Prostate gland (tissue), 2 donors: ENCODE results near the gene GRIK5. TPM values are rescaled to one million over a fixed set of nuclear protein-coding genes. Genes with fewer than 3 reads are reported as not detected.
A peak's percentile ranks its signal among the peaks of the same experiment; 100 is the strongest.

ENCODE experiments used
- DNase-seq: peaks from one replicate; pipeline ENCODE4 v3.0.0-alpha.2; 2019; ENCODE audit warnings: low spot score
- H3K27ac ChIP-seq, 2 donors: fragments of 200-600 bp; sonication (generic); 2 replicates each; pipeline ENCODE4 v1.5.1; 2017 to 2019
- H3K27me3 ChIP-seq: fragments of 200-600 bp; sonication (generic); replicated peaks from 2 replicates; pipeline ENCODE4 v1.5.1; 2019; ENCODE audit not compliant: insufficient read depth
- H3K36me3 ChIP-seq, 2 donors: fragments of 200-600 bp; sonication (generic); 1 replicate in 1 of 2; 2 replicates in 1 of 2; pipeline versions ENCODE4 v1.5.1 to v1.8.1; 2017 to 2019
- H3K4me1 ChIP-seq: fragments of 200-600 bp; sonication (generic); replicated peaks from 2 replicates; pipeline ENCODE4 v1.5.1; 2019
- H3K4me3 ChIP-seq, 2 donors: fragments of 200-600 bp; sonication (generic); 2 replicates each; pipeline ENCODE4 v1.5.1; 2017 to 2019
- H3K9me3 ChIP-seq: fragments of 200-600 bp; sonication (generic); 2 replicates; pipeline ENCODE4 v1.5.1; 2017
- CTCF ChIP-seq, 4 experiments: fragments of 200-600 bp in 2 of 4; fragments of 450-650 bp in 2 of 4; sonication (generic) in 2 of 4; IDR thresholded peaks; 1 replicate in 3 of 4; 2 replicates in 1 of 4; pipeline ENCODE4 v1.5.1; 2016 to 2019; ENCODE audit warnings: antibody characterized with exemption in 4 of 4, mild to moderate bottlenecking in 2 of 4, moderate library complexity in 2 of 4
- POLR2A ChIP-seq: fragments of 450-650 bp; IDR thresholded peaks from one replicate; pipeline ENCODE4 v1.6.1; 2016; ENCODE audit warnings: antibody characterized with exemption, mild to moderate bottlenecking
- POLR2AphosphoS5 ChIP-seq: sonication (generic); formaldehyde crosslinking; IDR thresholded peaks from one replicate; pipeline ENCODE4 v1.6.1; 2017; ENCODE audit warnings: antibody characterized with exemption
- WGBS: methylation state at CpG from one replicate; pipeline ENCODE4 v1.1.5; 2018; 5-methylcytosine and 5-hydroxymethylcytosine counted together
- intact Hi-C: fragments of 100-400 bp; cut with DNase I; formaldehyde crosslinking; loops from one replicate; pipeline ENCODE4 v1.14.2; 2022
- total RNA-seq, 2 donors: library from RNA; depleted of rRNA; stranded (reverse); fragments of >200 nt; gene quantifications; one replicate each; pipeline ENCODE4 v1.1.0, GENCODE V29; 2016

Gene GRIK5
- total RNA-seq, 2 donors from 2014 or later: 1.3 to 25.2 TPM

- H3K9me3 ChIP-seq: no peaks in the 10 kb centered on the region
- DNase-seq: no peak
- peak overlapping the region; percentile 24 to 32 for H3K4me3 ChIP-seq
- H3K4me1 ChIP-seq: no peaks in the 10 kb centered on the region
- no peaks in the 10 kb centered on the region for H3K36me3 ChIP-seq
- TF ChIP-seq CTCF (IDR thresholded peaks at IDR 0.05) (no peak), POLR2AphosphoS5 (no peak), POLR2A (no peak)
- H3K27ac ChIP-seq: peak overlapping the region in 1 of 2 donors; percentile 26
- no peaks in the 10 kb centered on the region for H3K27me3 ChIP-seq
- intact Hi-C loops: no loop called here
- 12% methylated on average over 29 of the region's 29 CpGs for WGBS
Measured at GRCh38 chr19:42068756-42069571, 1.0 kb downstream of the GRIK5 start.

GRCh38 chr19:42068361-42068755 is 1.6 kb downstream of the GRIK5 start:
- 24% methylated on average over 8 of the region's 8 CpGs for WGBS
- no peak for TF ChIP-seq CTCF (IDR thresholded peaks at IDR 0.05)
- no peak for TF ChIP-seq POLR2A
- TF ChIP-seq POLR2AphosphoS5: no peak
- Histone ChIP-seq H3K4me1 (no peaks in the 10 kb centered on the region), H3K27me3 (no peaks in the 10 kb centered on the region), H3K27ac (no peak overlapping the region), H3K9me3 (no peaks in the 10 kb centered on the region), H3K4me3 (no peak overlapping the region), H3K36me3 (no peaks in the 10 kb centered on the region)
- intact Hi-C loops: no loop called here
- DNase-seq: no peak

- Histone ChIP-seq H3K4me3 (no peak overlapping the region), H3K27ac (no peak overlapping the region), H3K27me3 (no peaks in the 10 kb centered on the region), H3K9me3 (no peaks in the 10 kb centered on the region), H3K4me1 (no peaks in the 10 kb centered on the region), H3K36me3 (no peaks in the 10 kb centered on the region)
- DNase-seq: no peak
- TF ChIP-seq CTCF (IDR thresholded peaks at IDR 0.05) (no peak), POLR2A (no peak), POLR2AphosphoS5 (no peak)
- 80% methylated on average over 6 of the region's 6 CpGs for WGBS
- intact Hi-C loops: no loop called here
Measured at GRCh38 chr19:42067315-42067888, 2.6 kb downstream of the GRIK5 start.

GRCh38 chr19:42066075-42066754 is 3.8 kb downstream of the GRIK5 start:
- no peak for TF ChIP-seq POLR2AphosphoS5
- no peak for TF ChIP-seq POLR2A
- TF ChIP-seq CTCF (IDR thresholded peaks at IDR 0.05): no peak
- no peaks in the 10 kb centered on the region for H3K27me3 ChIP-seq
- no peaks in the 10 kb centered on the region for H3K4me1 ChIP-seq
- no peaks in the 10 kb centered on the region for H3K36me3 ChIP-seq
- H3K9me3 ChIP-seq: no peaks in the 10 kb centered on the region
- 57% methylated on average over 9 of the region's 9 CpGs for WGBS
- no peak overlapping the region for H3K4me3 ChIP-seq
- no peak for DNase-seq
- intact Hi-C loops: no loop called here
- no peak overlapping the region for H3K27ac ChIP-seq
